B cell (primary cell): ENCODE results near the gene ASTN2. TPM values are rescaled to one million over a fixed set of nuclear protein-coding genes. Genes with fewer than 3 reads are reported as not detected.

Source experiments
- ATAC-seq: fragments of 200-7000 bp; cut with Tn5 transposase; one replicate; pipeline ENCODE4 v1.10.0; 2021; ENCODE audit warnings: low read depth, mild to moderate bottlenecking, moderate number of reproducible peaks, moderate library complexity
- CTCF ChIA-PET: fragments of 350-600 bp; sonication (Branson Sonifier 250); formaldehyde crosslinking; loops from one replicate; lab custom pipeline; 2021; ENCODE audit warnings: antibody characterized with exemption, inconsistent platforms; lab: Charles Lee
- POLR2A ChIA-PET: fragments of 350-600 bp; sonication (Branson Sonifier 250); formaldehyde crosslinking; loops from one replicate; lab custom pipeline; 2021; ENCODE audit warnings: antibody characterized with exemption; lab: Charles Lee
- DNase-seq: peaks from one replicate; pipeline ENCODE4 v3.0.0; 2013
- H2AFZ ChIP-seq: 2 replicates; pipeline ENCODE4 v1.6.1; 2012; ENCODE audit warnings: mild to moderate bottlenecking, low read depth, low read length; ENCODE audit not compliant: insufficient read depth, poor library complexity, severe bottlenecking
- H3K27ac ChIP-seq, 2 donors: 1 replicate in 1 of 2; 2 replicates in 1 of 2; pipeline ENCODE4 v1.5.1; 2012 to 2013; ENCODE audit warnings: low read length in 2 of 2, mild to moderate bottlenecking in 2 of 2, moderate library complexity in 1 of 2
- H3K27me3 ChIP-seq, 4 experiments: fragments of 200-600 bp in 1 of 4; sonication (generic) in 1 of 4; replicated peaks in 1 of 4; 1 replicate in 2 of 4; 2 replicates in 2 of 4; pipeline versions ENCODE4 v1.6.1 to v1.7.0; 2013 to 2016; ENCODE audit warnings: low read length in 3 of 4, mild to moderate bottlenecking in 2 of 4, mixed read lengths in 1 of 4, moderate library complexity in 1 of 4; ENCODE audit not compliant: insufficient read depth in 4 of 4, control insufficient read depth in 3 of 4; ENCODE audit errors: control extremely low read depth in 1 of 4
- H3K36me3 ChIP-seq, 2 experiments: replicated peaks in 1 of 2; 1 replicate in 1 of 2; 2 replicates in 1 of 2; pipeline versions ENCODE4 v1.6.1 to v1.7.1; 2013; ENCODE audit warnings: low read length in 1 of 2; ENCODE audit not compliant: insufficient read depth in 2 of 2, control insufficient read depth in 1 of 2; ENCODE audit errors: control extremely low read depth in 1 of 2, extremely low read depth in 1 of 2
- H3K4me1 ChIP-seq, 2 donors: fragments of 200-600 bp in 1 of 2; sonication (generic) in 1 of 2; 1 replicate in 1 of 2; 2 replicates in 1 of 2; pipeline versions ENCODE4 v1.5.1 to v1.6.1; 2013 to 2017; ENCODE audit warnings: low read length in 2 of 2; ENCODE audit not compliant: control insufficient read depth in 2 of 2, insufficient read depth in 2 of 2
- H3K4me2 ChIP-seq: replicated peaks from 2 replicates; pipeline ENCODE3; 2012; ENCODE audit warnings: mild to moderate bottlenecking, low read depth, low read length; ENCODE audit not compliant: poor library complexity, severe bottlenecking
- H3K4me3 ChIP-seq, 5 experiments: fragments of 200-600 bp in 1 of 5; sonication (generic) in 1 of 5; 1 replicate in 3 of 5; 2 replicates in 2 of 5; pipeline versions ENCODE4 v1.5.1 to v1.7.0; 2011 to 2016; ENCODE audit warnings: low read length in 4 of 5, mild to moderate bottlenecking in 4 of 5, low read depth in 2 of 5, control low read depth in 1 of 5, moderate library complexity in 1 of 5; ENCODE audit not compliant: insufficient read depth in 1 of 5; ENCODE audit errors: control extremely low read depth in 1 of 5, extremely low read depth in 1 of 5
- H3K79me2 ChIP-seq: fragments of 200-600 bp; sonication (generic); one replicate; pipeline ENCODE4 v1.6.0; 2016; ENCODE audit warnings: low read length; ENCODE audit not compliant: control insufficient read depth, insufficient read depth
- H3K9ac ChIP-seq: fragments of 200-600 bp; sonication (generic); 2 replicates; pipeline ENCODE4 v1.6.1; 2017; ENCODE audit warnings: mild to moderate bottlenecking, low read length, moderate library complexity
- H3K9me3 ChIP-seq, 3 donors: one replicate each; pipeline versions ENCODE4 v1.6.1 to v1.7.1; 2013; ENCODE audit warnings: low read length in 2 of 3; ENCODE audit not compliant: control insufficient read depth in 2 of 3, insufficient read depth in 1 of 3; ENCODE audit errors: control extremely low read depth in 1 of 3
- H4K20me1 ChIP-seq: 2 replicates; pipeline ENCODE4 v1.6.0; 2012; ENCODE audit warnings: mild to moderate bottlenecking, low read length; ENCODE audit not compliant: insufficient read depth, control insufficient read depth, poor library complexity, severe bottlenecking
- H3K27ac Mint-ChIP-seq: one replicate; pipeline ENCODE4 v1.8.0; 2021; ENCODE audit warnings: mixed read lengths
- H3K27me3 Mint-ChIP-seq: one replicate; pipeline ENCODE4 v1.8.0; 2021; ENCODE audit warnings: mixed read lengths
- H3K4me1 Mint-ChIP-seq: one replicate; pipeline ENCODE4 v1.8.0; 2021; ENCODE audit warnings: mixed read lengths
- H3K4me3 Mint-ChIP-seq: one replicate; pipeline ENCODE4 v1.8.0; 2021; ENCODE audit warnings: mixed read lengths
- H3K9me3 Mint-ChIP-seq: one replicate; pipeline ENCODE4 v1.8.0; 2022; ENCODE audit warnings: mixed read lengths; ENCODE audit not compliant: insufficient read depth
- EZH2 ChIP-seq: IDR thresholded peaks from 2 replicates; pipeline ENCODE4 v1.6.1; 2012; ENCODE audit warnings: borderline replicate concordance, low read depth, mild to moderate bottlenecking, moderate library complexity, low read length; ENCODE audit not compliant: insufficient read depth, poor library complexity, severe bottlenecking
- WGBS: methylation state at CpG from one replicate; pipeline ENCODE4 v1.1.5; 2013; ENCODE audit warnings: missing lambda C conversion rate; ENCODE audit not compliant: insufficient coverage; 5-methylcytosine and 5-hydroxymethylcytosine counted together
- intact Hi-C: fragments of 100-400 bp; cut with micrococcal nuclease; formaldehyde crosslinking; loops from one replicate; pipeline ENCODE4 v1.10.0; 2022
- polyA plus RNA-seq: library from polyadenylated mRNA; depleted of rRNA; stranded (reverse); fragments of >200 nt; gene quantifications from 2 replicates; pipeline ENCODE4 v1.2.3, GENCODE V29; 2012
- total RNA-seq, 2 donors: library from RNA; stranded (reverse); fragments of 120-200 nt in 1 of 2; gene quantifications; 1 replicate in 1 of 2; 2 replicates in 1 of 2; pipeline versions ENCODE4 v1.2.3 to v1.2.4, GENCODE V29; 2013 to 2022
- TF ChIP-seq, protein P1 (sequence below): fragments of 200-600 bp; IDR thresholded peaks from one replicate; pipeline ENCODE4 v1.8.0; 2022; ENCODE audit warnings: antibody characterized with exemption, mild to moderate bottlenecking

The ASTN2 gene
- total and polyA plus RNA-seq, 2 donors (not counting 1 experiment from before 2014, with no cell fraction given) = 1.2 to 3.6 TPM

GRCh38 chr9:117245175-117245829 is 169.6 kb downstream of the ASTN2 start:
- ChIA-PET CTCF (no interaction called here), POLR2A (no interaction called here)

DNA sequence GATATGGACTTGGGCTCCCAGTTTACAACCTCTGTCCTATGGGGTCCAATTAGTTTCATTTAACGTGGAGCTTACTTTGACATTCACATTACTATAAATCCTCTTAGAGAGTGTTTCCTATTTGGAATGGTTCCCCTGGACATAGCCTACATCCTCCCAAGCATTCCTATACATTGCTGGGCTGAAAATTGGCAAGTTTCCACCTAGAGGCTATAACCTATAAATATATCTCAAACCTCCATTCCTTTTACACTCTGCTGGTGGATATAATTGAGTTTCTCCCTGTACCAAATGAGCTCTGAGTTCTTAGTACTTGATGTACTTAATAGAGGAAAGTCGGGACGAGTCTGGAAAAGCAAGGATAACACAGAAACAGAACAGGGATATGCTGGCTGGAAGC is 172.8 kb downstream of the ASTN2 start:
- H3K4me3 Mint-ChIP-seq = no peak overlapping the region
- intact Hi-C loops = no loop called here
- POLR2A ChIA-PET = no interaction called here
- no peak overlapping the region for H3K27ac Mint-ChIP-seq
- Histone ChIP-seq H3K27ac (no peak overlapping the region), H2AFZ (no peak overlapping the region), H3K4me1 (no peaks in the 10 kb centered on the region), H3K4me2 (no peak overlapping the region), H4K20me1 (no peaks in the 10 kb centered on the region), H3K9me3 (peaks cover 0 to 9% (median 0%) of the 10 kb centered on the region in 3 donors), H3K9ac (no peak overlapping the region), H3K79me2 (no peaks in the 10 kb centered on the region), H3K27me3 (no peaks in the 10 kb centered on the region), H3K4me3 (no peak overlapping the region), H3K36me3 (no peaks in the 10 kb centered on the region)
- H3K4me1 Mint-ChIP-seq = no peaks in the 10 kb centered on the region
- no peak for TF ChIP-seq EZH2
- TF ChIP-seq, protein P1, sequence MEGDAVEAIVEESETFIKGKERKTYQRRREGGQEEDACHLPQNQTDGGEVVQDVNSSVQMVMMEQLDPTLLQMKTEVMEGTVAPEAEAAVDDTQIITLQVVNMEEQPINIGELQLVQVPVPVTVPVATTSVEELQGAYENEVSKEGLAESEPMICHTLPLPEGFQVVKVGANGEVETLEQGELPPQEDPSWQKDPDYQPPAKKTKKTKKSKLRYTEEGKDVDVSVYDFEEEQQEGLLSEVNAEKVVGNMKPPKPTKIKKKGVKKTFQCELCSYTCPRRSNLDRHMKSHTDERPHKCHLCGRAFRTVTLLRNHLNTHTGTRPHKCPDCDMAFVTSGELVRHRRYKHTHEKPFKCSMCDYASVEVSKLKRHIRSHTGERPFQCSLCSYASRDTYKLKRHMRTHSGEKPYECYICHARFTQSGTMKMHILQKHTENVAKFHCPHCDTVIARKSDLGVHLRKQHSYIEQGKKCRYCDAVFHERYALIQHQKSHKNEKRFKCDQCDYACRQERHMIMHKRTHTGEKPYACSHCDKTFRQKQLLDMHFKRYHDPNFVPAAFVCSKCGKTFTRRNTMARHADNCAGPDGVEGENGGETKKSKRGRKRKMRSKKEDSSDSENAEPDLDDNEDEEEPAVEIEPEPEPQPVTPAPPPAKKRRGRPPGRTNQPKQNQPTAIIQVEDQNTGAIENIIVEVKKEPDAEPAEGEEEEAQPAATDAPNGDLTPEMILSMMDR = no peak
- no CpG with 5 or more reads among the region's 3 CpGs for WGBS
- ATAC-seq (no peak), DNase-seq (no peak)
- H3K9me3 Mint-ChIP-seq = peaks cover 3% of the 10 kb centered on the region
- no peaks in the 10 kb centered on the region for H3K27me3 Mint-ChIP-seq
- CTCF ChIA-PET = no interaction called here

More at GRCh38 chr9:117245175-117245829, 169.6 kb downstream of the ASTN2 start:
- Mint-ChIP-seq H3K27ac (no peak overlapping the region), H3K27me3 (no peaks in the 10 kb centered on the region), H3K4me3 (no peak overlapping the region), H3K9me3 (peaks cover 2% of the 10 kb centered on the region), H3K4me1 (no peaks in the 10 kb centered on the region)
- Histone ChIP-seq H2AFZ (no peak overlapping the region), H3K4me3 (no peak overlapping the region), H3K36me3 (no peaks in the 10 kb centered on the region), H4K20me1 (no peaks in the 10 kb centered on the region), H3K27me3 (no peaks in the 10 kb centered on the region), H3K27ac (no peak overlapping the region), H3K4me2 (no peak overlapping the region), H3K79me2 (no peaks in the 10 kb centered on the region), H3K9ac (no peak overlapping the region), H3K4me1 (no peaks in the 10 kb centered on the region), H3K9me3 (no peaks in the 10 kb centered on the region)
- 86% methylated on average over 8 of the region's 8 CpGs for WGBS
- intact Hi-C loops = no loop called here
- ATAC-seq (no peak), DNase-seq (no peak)
- no peak for TF ChIP-seq EZH2
- TF ChIP-seq, protein P1 = no peak
